HepG2 (cell line): ENCODE results near the gene ARHGEF7. TPM values are rescaled to one million over a fixed set of nuclear protein-coding genes. Genes with fewer than 3 reads are reported as not detected.

Source experiments
- ATAC-seq: fragments of 200-7000 bp; cut with Tn5 transposase; 3 replicates; pipeline ENCODE4 v1.9.1; 2020; ENCODE audit warnings: mild to moderate bottlenecking, moderate library complexity
- BruUV-seq: library from RNA; stranded (reverse); fragments of 400-500 nt; replicated peaks from 2 replicates; lab custom pipeline; 2021; lab: Mats Ljungman, UMichigan
- CTCF ChIA-PET: fragments of 300-600 bp; formaldehyde crosslinking; extraction: SDS; loops from one replicate; lab custom pipeline; 2021; ENCODE audit warnings: low total read pairs, inconsistent platforms, low intra/inter-chr PET ratio; lab: Yijun Ruan, JAX
- POLR2A ChIA-PET: fragments of 350-600 bp; sonication (Branson Sonifier 250); formaldehyde crosslinking; loops from one replicate; lab custom pipeline; 2020; ENCODE audit warnings: antibody characterized with exemption, inconsistent platforms; lab: Yijun Ruan, JAX
- DNase-seq: peaks from one replicate; pipeline ENCODE4 v3.0.0-alpha.2; 2015; ENCODE audit warnings: low spot score
- FAIRE-seq: peaks from 3 replicates; lab custom pipeline; 2011; peaks lifted over from hg19 to GRCh38; lab: Jason Lieb, UNC
- H2AFZ ChIP-seq: one replicate; pipeline ENCODE4 v1.6.1; 2011; ENCODE audit warnings: low read length, inconsistent platforms
- H3K27ac ChIP-seq: fragments of 300-600 bp; 3 replicates; pipeline ENCODE4 v1.8.0; 2011; ENCODE audit warnings: mixed run types, mild to moderate bottlenecking, mixed read lengths, low read length, inconsistent platforms; ENCODE audit not compliant: insufficient read depth; ENCODE audit errors: extremely low read length
- H3K27me3 ChIP-seq, 2 experiments: fragments of 200-600 bp in 1 of 2; 2 replicates in 1 of 2; 3 replicates in 1 of 2; pipeline versions ENCODE4 v1.6.0 to v1.8.0; 2011; ENCODE audit warnings: low read length in 2 of 2, mild to moderate bottlenecking in 2 of 2, moderate library complexity in 2 of 2, inconsistent platforms in 1 of 2; ENCODE audit not compliant: insufficient read depth in 2 of 2, control insufficient read depth in 1 of 2
- H3K36me3 ChIP-seq, 2 experiments: fragments of 200-600 bp in 1 of 2; replicated peaks in 1 of 2; 2 replicates in 1 of 2; 3 replicates in 1 of 2; pipeline versions ENCODE4 v1.5.1 to v1.8.0; 2011; ENCODE audit warnings: low read length in 2 of 2, inconsistent platforms in 1 of 2; ENCODE audit not compliant: insufficient read depth in 2 of 2, control insufficient read depth in 1 of 2
- H3K4me1 ChIP-seq: 2 replicates; pipeline ENCODE4 v1.5.1; 2012; ENCODE audit warnings: low read length, inconsistent platforms; ENCODE audit not compliant: insufficient read depth
- H3K4me2 ChIP-seq: 2 replicates; pipeline ENCODE4 v1.6.0; 2011; ENCODE audit warnings: low read depth, low read length, inconsistent platforms
- H3K4me3 ChIP-seq, 3 experiments: fragments of 200-600 bp in 1 of 3; sonication (generic), shearing (Covaris generic) in 1 of 3; replicated peaks in 1 of 3; 2 replicates each; pipeline ENCODE4 v1.5.1; 2011 to 2016; ENCODE audit warnings: low read length in 3 of 3, inconsistent platforms in 2 of 3, low read depth in 2 of 3, mild to moderate bottlenecking in 2 of 3, control low read depth in 1 of 3, mixed read lengths in 1 of 3; ENCODE audit not compliant: insufficient read depth in 1 of 3
- H3K79me2 ChIP-seq: one replicate; pipeline ENCODE4 v1.6.1; 2011; ENCODE audit warnings: low read length, inconsistent platforms; ENCODE audit not compliant: insufficient read depth
- H3K9ac ChIP-seq: 2 replicates; pipeline ENCODE4 v1.6.0; 2011; ENCODE audit warnings: mild to moderate bottlenecking, low read depth, low read length, inconsistent platforms; ENCODE audit not compliant: insufficient read depth
- H3K9me3 ChIP-seq: 2 replicates; pipeline ENCODE4 v1.5.1; 2012; ENCODE audit warnings: mild to moderate bottlenecking, low read length
- H4K20me1 ChIP-seq: 2 replicates; pipeline ENCODE4 v1.6.0; 2011; ENCODE audit warnings: inconsistent platforms, mild to moderate bottlenecking, low read length, moderate library complexity; ENCODE audit not compliant: insufficient read depth
- ARID2 ChIP-seq: sonication (generic); formaldehyde crosslinking; IDR thresholded peaks from 2 replicates; pipeline ENCODE4 v1.8.1; 2022; ENCODE audit warnings: mild to moderate bottlenecking, missing genetic modification reagents, borderline replicate concordance
- CAMTA2 ChIP-seq: sonication (generic); formaldehyde crosslinking; IDR thresholded peaks from 2 replicates; pipeline ENCODE4 v1.4.0; 2020; ENCODE audit warnings: mild to moderate bottlenecking, missing genetic modification reagents, borderline replicate concordance
- ERF ChIP-seq: IDR thresholded peaks from 2 replicates; pipeline ENCODE4 v1.6.1; 2018; ENCODE audit warnings: missing biosample characterization, missing genetic modification reagents
- GTF2F1 ChIP-seq: fragments of 150-350 bp; IDR thresholded peaks from 2 replicates; pipeline ENCODE4 v1.6.1; 2014; ENCODE audit warnings: low read length
- HOXA5 ChIP-seq: sonication (generic); formaldehyde crosslinking; IDR thresholded peaks from 2 replicates; pipeline ENCODE4 v1.4.0; 2020; ENCODE audit warnings: missing genetic modification reagents
- KDM4B ChIP-seq: sonication (generic); formaldehyde crosslinking; IDR thresholded peaks from 2 replicates; pipeline ENCODE4 v1.4.0; 2020; ENCODE audit warnings: missing genetic modification reagents
- KLF15 ChIP-seq: sonication (generic); formaldehyde crosslinking; IDR thresholded peaks from 2 replicates; pipeline ENCODE4 v1.8.1; 2023; ENCODE audit warnings: borderline replicate concordance, mild to moderate bottlenecking, inconsistent platforms, missing genetic modification reagents, mixed read lengths
- RFX1 ChIP-seq: fragments of 450-650 bp; IDR thresholded peaks from 2 replicates; pipeline ENCODE4 v1.6.1; 2017
- SNAPC4 ChIP-seq: sonication (generic); formaldehyde crosslinking; IDR thresholded peaks from 2 replicates; pipeline ENCODE4 v1.4.0; 2020; ENCODE audit warnings: mild to moderate bottlenecking, missing genetic modification reagents
- SRY ChIP-seq: sonication (generic); formaldehyde crosslinking; IDR thresholded peaks from 2 replicates; pipeline ENCODE4 v1.8.0; 2022; ENCODE audit warnings: mild to moderate bottlenecking, missing genetic modification reagents
- TFDP2 ChIP-seq: sonication (generic); formaldehyde crosslinking; IDR thresholded peaks from 2 replicates; pipeline ENCODE4 v1.4.0; 2020; ENCODE audit warnings: missing genetic modification reagents
- ZBTB3 ChIP-seq: sonication (generic); formaldehyde crosslinking; IDR thresholded peaks from 2 replicates; pipeline ENCODE4 v1.4.0; 2020; ENCODE audit warnings: low read depth, mild to moderate bottlenecking, moderate library complexity, missing genetic modification reagents, borderline replicate concordance
- ZMYM4 ChIP-seq: sonication (generic); formaldehyde crosslinking; IDR thresholded peaks from 2 replicates; pipeline ENCODE4 v1.8.1; 2023; ENCODE audit warnings: mild to moderate bottlenecking, missing genetic modification reagents
- ZNF274 ChIP-seq: sonication (generic); formaldehyde crosslinking; IDR thresholded peaks from 2 replicates; pipeline ENCODE4 v1.5.1; 2020; ENCODE audit warnings: mild to moderate bottlenecking, missing genetic modification reagents
- ZNF687 ChIP-seq: sonication (generic); formaldehyde crosslinking; IDR thresholded peaks from 2 replicates; pipeline ENCODE4 v1.5.1; 2020; ENCODE audit warnings: mild to moderate bottlenecking, missing genetic modification reagents, moderate library complexity
- ZSCAN29 ChIP-seq: sonication (generic); formaldehyde crosslinking; conservative IDR thresholded peaks from 2 replicates; pipeline ENCODE4 v1.4.0; 2020; ENCODE audit warnings: mild to moderate bottlenecking, missing genetic modification reagents
- ZSCAN31 ChIP-seq: sonication (generic); formaldehyde crosslinking; IDR thresholded peaks from 2 replicates; pipeline ENCODE4 v1.5.0; 2020; ENCODE audit warnings: low read depth, mild to moderate bottlenecking, missing genetic modification reagents
- WGBS: methylation state at CpG from one replicate; pipeline ENCODE4 v1.1.6; 2017; ENCODE audit warnings: low lambda C conversion rate; 5-methylcytosine and 5-hydroxymethylcytosine counted together
- in situ Hi-C: cut with HindIII; loops from 2 replicates; pipeline ENCODE4 v1.10.0; 2017; ENCODE audit warnings: low pct_unique_long_range_greater_than_20kb; ENCODE audit not compliant: extremely low pct_ligation_motif_present
- intact Hi-C: fragments of 100-400 bp; cut with micrococcal nuclease; formaldehyde crosslinking; loops from one replicate; pipeline ENCODE4 v1.10.0; 2022; ENCODE audit not compliant: unreplicated experiment
- polyA plus RNA-seq, 8 experiments: library from polyadenylated mRNA; depleted of rRNA in 3 of 8; stranded (reverse) in 7 of 8; unstranded in 1 of 8; fragments of >200 nt; fragmentation: Illumina TruSeq in 4 of 8; extraction: Trizol in 4 of 8; gene quantifications; 2 replicates each; pipeline versions ENCODE4 v1.2.1 to v1.2.3, GENCODE V29; 2011 to 2016; ENCODE audit warnings: low read depth in 4 of 8, missing spikeins in 1 of 8, mixed read lengths in 1 of 8; ENCODE audit not compliant: insufficient read depth in 1 of 8
- total RNA-seq, 5 experiments: library from RNA; depleted of rRNA; stranded (reverse); fragments of >200 nt; fragmentation: Illumina TruSeq; extraction: Trizol; gene quantifications; 2 replicates each; pipeline ENCODE4 v1.2.3, GENCODE V29; 2016; ENCODE audit warnings: low read depth in 1 of 5

ARHGEF7 gene
- total and polyA plus RNA-seq, 2 of the 13 experiments (the other 11 are each of a cell fraction or from before 2014, with no cell fraction given) = 15.7 to 22.3 TPM

GRCh38 chr13:111286162-111286561, 171.1 kb downstream of the ARHGEF7 start:
- ATAC-seq (peak; percentile 27; the same call in 2 of the 3 replicates), FAIRE-seq (no peak), DNase-seq (no peak)
- Histone ChIP-seq H3K36me3 (peaks cover 27 to 84% of the 10 kb centered on the region in 2 experiments), H3K9ac (no peak overlapping the region), H2AFZ (no peak overlapping the region), H3K27ac (no peak overlapping the region), H3K4me2 (no peak overlapping the region), H3K9me3 (no peaks in the 10 kb centered on the region), H4K20me1 (no peaks in the 10 kb centered on the region; the same call in 1 of the 2 replicates), H3K27me3 (no peaks in the 10 kb centered on the region), H3K79me2 (no peaks in the 10 kb centered on the region), H3K4me3 (no peak overlapping the region), H3K4me1 (no peaks in the 10 kb centered on the region)
- ChIA-PET CTCF (no interaction called here), POLR2A (no interaction called here)
- WGBS = 89% methylated on average over 11 of the region's 15 CpGs
- intact Hi-C loops = no loop called here
- in situ Hi-C loops = no loop called here
- BruUV-seq = no TSS peak
- TF ChIP-seq GTF2F1 = no peak
- TF ChIP-seq CAMTA2 (CRISPR knock-in tag) = no peak
- TF ChIP-seq ZNF274 (CRISPR knock-in tag) = no peak
- TF ChIP-seq ZSCAN31 = no peak
- no peak for TF ChIP-seq RFX1
- TF ChIP-seq KDM4B (CRISPR knock-in tag) = no peak
- TF ChIP-seq HOXA5 = no peak
- TF ChIP-seq ERF (CRISPR knock-in tag) = no peak
- TF ChIP-seq TFDP2 (CRISPR knock-in tag) = no peak
- no peak for TF ChIP-seq ZNF687
- TF ChIP-seq ARID2 = no peak
- no peak for TF ChIP-seq SRY (CRISPR knock-in tag)
- no peak for TF ChIP-seq ZMYM4 (CRISPR knock-in tag)
- TF ChIP-seq ZBTB3 (CRISPR knock-in tag) = no peak
- no peak for TF ChIP-seq SNAPC4
- no peak for TF ChIP-seq ZSCAN29 (CRISPR knock-in tag)
- no peak for TF ChIP-seq KLF15 (CRISPR knock-in tag)
